Left kidney (tissue), 8 donors: Measurements from ENCODE around the gene CXCL16. TPM values are rescaled to one million over a fixed set of nuclear protein-coding genes. Genes with fewer than 3 reads are reported as not detected.

Experiments used
- DNase-seq: peaks from one replicate; pipeline ENCODE4 v3.0.0-alpha.2; 2013
- long read RNA-seq, 8 donors: transcript quantifications; one replicate each; lab custom pipeline, GENCODE V29; 2026
- polyA plus RNA-seq: library from polyadenylated mRNA; unstranded; fragments of 120-200 nt; gene quantifications from one replicate; pipeline ENCODE4 v1.2.1, GENCODE V29; 2013; ENCODE audit not compliant: insufficient read length

CXCL16 gene, protein sequence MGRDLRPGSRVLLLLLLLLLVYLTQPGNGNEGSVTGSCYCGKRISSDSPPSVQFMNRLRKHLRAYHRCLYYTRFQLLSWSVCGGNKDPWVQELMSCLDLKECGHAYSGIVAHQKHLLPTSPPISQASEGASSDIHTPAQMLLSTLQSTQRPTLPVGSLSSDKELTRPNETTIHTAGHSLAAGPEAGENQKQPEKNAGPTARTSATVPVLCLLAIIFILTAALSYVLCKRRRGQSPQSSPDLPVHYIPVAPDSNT
- 9.5 TPM for polyA plus RNA-seq
- long read RNA-seq, donor 1, partial matches to known transcripts: 0 of 5 reads
- long read RNA-seq, donor 1, other reads (novel, unspliced or antisense): 0 of 5 reads
- long read RNA-seq, donor 2, transcript CXCL16-201 (6 exons, 2,222 nt): major isoform, 6 of 70 reads
- long read RNA-seq, donor 2, partial matches to known transcripts: 64 of 70 reads
- long read RNA-seq, donor 2, other reads (novel, unspliced or antisense): 0 of 70 reads
- long read RNA-seq, donor 3, partial matches to known transcripts: 0 of 4 reads
- long read RNA-seq, donor 3, other reads (novel, unspliced or antisense): 0 of 4 reads
- long read RNA-seq, donor 4: 0 reads
- long read RNA-seq, donor 5, transcript CXCL16-201 (6 exons, 2,222 nt): major isoform, 5 of 5 reads
- long read RNA-seq, donor 5, partial matches to known transcripts: 0 of 5 reads
- long read RNA-seq, donor 5, other reads (novel, unspliced or antisense): 0 of 5 reads
- long read RNA-seq, donor 6, partial matches to known transcripts: 0 of 3 reads
- long read RNA-seq, donor 6, other reads (novel, unspliced or antisense): 0 of 3 reads
- long read RNA-seq, donor 7, partial matches to known transcripts: 5 of 8 reads
- long read RNA-seq, donor 7, other reads (novel, unspliced or antisense): 0 of 8 reads
- long read RNA-seq, donor 8: 0 reads

DNA sequence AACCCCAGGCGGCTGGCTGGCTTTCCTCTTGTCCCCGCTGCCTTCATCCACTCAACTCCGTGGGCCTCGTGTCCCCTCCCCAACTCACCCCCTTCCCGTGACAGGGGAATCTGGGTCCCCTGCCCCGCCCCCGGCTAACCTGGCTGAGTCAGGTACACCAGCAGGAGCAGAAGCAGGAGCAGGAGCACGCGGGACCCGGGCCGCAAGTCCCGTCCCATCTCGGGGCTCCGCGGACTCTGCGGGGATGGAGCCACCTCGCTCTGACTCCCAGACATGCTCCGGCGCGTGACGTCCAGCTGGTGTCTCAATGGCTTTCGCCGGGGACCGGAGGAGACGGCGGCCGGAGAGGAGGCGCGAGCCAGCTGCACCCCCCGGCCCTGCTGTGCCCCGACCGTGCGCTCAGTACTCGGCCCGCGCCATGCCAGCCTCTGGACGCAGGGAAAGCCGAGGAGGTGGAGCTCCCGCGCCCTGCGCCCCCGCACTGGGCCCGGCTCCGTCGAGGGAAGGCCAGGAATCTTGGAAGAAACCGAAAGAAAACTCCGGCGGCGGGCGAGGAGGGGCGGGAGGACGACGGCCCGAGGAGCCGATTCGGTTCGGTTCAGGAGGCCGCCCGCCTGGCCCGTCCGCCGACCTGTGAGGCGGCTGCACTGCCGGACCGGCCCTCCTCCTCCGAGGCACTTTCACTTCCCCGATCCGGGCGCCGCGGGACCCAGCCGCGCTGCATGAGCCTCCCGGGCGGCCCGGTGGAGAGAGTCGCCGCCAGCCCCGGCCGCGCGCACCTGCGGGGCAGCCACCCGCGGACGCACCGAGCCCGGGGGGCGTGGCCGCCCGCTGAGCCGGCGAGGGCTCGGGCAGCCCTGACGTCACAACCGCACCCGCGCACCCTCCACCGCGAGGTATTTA is at the start of gene CXCL16, which contains the start of gene ZMYND15:
Gene CXCL16, minus strand, starts transcription at position 807 of the 903 bp plus-strand sequence. Its CDS starts 589 bp downstream, at position 218.
Gene ZMYND15, plus strand, starts transcription at position 712 of the 903 bp plus-strand sequence. CDS start 716 bp downstream, outside the sequence.
- DNase-seq: no peak

DNA sequence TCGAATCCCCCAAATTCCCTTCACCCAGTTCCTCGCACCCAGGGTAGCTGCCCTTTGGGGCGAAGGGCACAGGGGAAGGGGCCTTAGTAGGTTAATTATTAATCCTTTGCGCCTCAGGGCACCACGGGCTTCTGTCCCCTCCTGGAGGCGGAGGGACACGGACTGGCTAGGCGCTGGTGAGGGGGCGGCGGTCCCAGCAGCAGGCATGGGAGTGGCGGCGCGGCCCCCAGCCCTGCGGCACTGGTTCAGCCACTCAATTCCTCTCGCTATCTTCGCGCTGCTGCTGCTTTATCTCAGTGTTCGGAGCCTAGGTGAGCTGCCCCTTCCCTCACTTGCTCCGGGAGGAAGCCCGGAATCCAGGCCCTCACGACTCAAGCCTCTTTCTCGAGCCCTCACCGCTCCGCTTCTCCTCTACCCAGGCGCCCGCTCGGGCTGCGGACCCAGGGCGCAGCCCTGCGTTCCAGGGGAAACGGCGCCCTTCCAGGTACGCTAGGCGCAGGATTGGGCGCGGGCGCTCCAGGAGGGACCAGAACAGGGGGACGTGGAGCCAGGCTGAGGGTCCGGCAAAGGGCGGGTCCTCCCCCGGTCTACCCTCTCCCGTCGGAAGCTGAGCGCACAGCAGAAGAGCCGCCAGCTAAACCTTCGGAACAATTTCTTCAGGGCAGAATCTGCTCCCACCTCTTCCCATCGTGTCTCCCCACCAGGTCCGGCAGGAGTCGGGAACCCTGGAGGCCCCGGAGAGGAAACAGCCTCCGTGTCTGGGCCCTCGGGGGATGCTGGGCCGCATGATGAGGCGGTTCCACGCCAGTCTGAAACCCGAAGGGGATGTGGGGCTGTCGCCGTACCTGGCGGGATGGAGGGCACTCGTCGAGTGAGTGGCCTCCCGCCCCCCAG is 49.3 kb upstream of the CXCL16 start, which contains the start of gene GLTPD2:
Gene GLTPD2, plus strand, starts transcription at position 158 of the 894 bp plus-strand sequence. Its CDS starts 48 bp downstream, at position 206.
- no peak for DNase-seq

DNA sequence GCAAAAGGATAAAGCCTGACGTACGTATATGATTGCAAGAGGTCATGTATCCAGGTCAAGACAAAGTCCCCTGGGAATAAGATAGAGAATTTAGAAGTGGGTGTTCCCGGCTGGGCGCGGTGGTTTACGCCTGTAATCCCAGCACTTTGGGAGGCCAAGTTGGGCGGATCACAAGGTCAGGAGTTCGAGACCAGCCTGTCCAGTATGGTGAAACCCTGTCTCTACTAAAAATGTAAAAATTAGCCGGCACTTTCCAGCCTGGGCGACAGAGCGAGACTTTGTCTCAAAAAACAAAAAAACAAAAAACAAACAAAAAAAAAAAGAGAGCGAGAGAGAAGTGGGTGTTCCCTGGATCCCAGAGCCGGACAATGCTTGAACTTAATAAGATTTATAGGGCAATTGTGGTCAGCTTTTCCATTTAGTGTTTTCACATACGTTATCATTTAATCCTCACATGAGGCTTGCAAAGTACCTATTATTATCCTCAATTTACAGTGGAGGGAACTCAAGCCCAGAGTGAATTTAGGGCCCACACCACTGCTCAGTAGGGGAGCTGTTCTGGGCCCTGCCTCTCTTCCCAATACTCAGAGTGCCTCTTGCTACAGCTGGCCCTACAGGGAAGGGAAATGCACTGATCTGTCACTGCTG is 48.6 kb upstream of the CXCL16 start:
- no peak for DNase-seq

DNA sequence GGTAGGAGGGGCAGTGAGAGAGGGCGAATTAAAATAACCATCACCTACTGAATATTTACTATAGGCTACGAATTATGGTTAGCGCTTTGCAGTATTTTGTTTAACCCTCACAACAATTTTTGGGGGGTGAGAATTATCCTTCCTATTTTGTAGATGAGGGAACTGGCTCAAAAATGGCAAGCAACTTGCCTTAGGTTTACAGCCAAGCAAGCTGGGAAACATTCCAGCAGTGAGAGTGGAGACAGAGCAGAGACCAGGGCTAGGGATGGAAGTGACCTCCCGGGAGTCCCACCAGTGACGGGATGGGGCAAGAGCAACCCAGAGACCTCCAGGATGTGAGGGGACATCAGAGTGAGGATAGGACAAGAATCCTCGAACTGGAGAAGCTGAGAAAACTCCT is 46.8 kb upstream of the CXCL16 start:
- no peak for DNase-seq

DNA sequence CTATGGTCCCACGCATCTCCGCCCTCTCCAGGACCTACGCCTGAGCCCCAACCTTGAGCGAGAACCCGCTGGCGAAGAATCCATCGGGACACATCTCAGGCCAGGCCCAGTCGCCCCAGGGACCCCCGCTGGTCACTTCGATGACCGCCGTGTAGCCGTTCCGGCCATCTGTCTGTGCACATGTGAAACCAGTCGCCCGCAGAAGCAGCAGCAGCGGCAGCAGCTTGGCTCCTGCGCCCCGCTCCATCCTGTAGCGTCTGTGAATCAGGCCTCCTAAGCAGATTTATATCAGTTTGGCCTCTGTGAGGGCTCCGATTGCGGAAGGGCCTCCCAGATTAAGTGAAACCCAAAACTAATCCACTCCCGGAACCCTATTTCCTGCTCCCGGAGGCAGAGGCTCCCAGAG is 46.4 kb upstream of the CXCL16 start, which contains the start of gene VMO1:
Gene VMO1, minus strand, starts transcription at position 259 of the 406 bp plus-strand sequence. Its CDS starts 12 bp downstream, at position 247.
- DNase-seq: no peak

DNA sequence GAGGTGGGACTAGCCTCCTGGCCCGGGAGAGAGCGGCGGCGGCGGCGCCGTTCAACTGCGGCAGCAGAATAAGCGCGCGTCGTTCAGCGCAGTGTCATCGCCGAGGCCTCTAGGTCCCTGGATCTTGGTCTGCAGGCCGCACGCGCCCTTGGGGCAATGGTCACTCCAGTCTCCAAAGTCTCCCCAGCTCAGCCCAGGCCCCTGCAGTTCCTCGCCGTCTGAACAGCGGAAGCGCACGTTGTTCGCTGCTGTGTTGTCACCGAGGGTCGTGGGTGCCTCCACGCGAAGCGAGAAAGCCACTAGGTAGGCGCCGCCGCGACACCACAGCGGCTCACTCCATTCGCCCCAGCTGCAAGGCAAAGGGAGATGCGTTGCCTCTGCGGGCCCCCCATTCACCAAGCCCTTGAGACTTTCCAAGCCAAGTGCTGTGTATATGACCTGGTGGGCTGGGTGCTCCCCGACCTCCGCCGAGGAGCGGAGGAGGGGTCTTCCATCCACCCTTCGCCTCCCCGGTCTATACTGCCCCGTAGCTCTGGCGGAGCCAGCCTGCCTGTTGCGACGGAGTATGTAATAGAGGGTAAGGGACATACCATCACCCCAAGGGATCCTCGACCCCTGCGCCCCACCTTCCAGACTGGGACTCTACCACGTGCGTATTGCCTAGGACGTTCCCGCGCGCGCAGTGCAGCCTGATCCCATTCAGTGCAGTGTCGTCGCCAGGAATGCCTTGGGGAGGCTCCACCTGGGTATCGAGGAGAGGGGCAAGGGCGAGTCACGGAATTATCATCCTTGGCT is 45.8 kb upstream of the CXCL16 start:
- DNase-seq: no peak

DNA sequence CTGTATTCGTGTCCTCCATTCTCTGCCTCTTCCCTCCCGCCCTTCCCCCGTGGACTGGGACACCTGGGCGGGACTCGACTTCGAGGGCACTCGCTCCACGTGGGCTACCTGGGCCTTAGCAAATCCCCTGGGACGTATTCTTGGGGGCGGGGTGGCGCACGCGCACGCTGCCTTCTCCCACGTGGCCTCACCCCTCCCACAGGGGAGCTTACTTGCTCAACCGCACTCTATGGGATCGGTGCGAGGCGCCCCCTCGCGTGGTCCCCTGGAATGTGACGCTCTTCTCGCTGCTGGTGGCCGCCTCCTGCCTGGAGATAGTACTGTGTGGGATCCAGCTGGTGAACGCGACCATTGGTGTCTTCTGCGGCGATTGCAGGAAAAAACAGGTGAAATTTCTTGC is 42.9 kb upstream of the CXCL16 start:
- no peak for DNase-seq

DNA sequence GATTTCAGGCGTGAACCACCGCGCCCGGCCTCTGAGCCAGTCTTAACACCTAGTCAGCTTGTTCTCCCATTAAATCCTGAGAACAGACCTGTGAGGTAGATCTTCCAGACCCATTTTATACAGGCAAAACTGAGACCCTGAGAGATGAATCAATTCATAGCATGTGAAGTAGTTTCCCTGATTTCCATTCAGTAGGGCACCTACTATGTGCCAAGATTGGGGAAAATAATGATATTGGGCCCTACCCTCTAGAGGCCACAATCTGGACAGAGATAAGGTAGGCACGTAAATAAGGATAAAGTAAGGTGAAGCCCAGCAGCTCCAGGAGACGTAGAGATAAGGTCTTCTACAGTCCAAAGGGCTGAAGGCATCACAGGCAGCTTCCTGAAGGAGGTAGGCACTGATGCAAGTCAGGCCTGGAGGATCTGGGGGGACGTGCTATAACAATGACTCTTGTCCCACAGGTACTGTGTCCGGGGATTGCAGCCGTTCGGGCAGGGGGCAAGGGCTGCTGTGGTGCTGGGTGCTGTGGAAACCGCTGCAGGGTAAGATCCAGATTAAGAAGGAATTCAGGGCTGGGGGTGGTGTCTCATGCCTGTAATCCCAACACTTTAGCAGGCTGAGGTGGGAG is 40.7 kb upstream of the CXCL16 start:
- no peak for DNase-seq

DNA sequence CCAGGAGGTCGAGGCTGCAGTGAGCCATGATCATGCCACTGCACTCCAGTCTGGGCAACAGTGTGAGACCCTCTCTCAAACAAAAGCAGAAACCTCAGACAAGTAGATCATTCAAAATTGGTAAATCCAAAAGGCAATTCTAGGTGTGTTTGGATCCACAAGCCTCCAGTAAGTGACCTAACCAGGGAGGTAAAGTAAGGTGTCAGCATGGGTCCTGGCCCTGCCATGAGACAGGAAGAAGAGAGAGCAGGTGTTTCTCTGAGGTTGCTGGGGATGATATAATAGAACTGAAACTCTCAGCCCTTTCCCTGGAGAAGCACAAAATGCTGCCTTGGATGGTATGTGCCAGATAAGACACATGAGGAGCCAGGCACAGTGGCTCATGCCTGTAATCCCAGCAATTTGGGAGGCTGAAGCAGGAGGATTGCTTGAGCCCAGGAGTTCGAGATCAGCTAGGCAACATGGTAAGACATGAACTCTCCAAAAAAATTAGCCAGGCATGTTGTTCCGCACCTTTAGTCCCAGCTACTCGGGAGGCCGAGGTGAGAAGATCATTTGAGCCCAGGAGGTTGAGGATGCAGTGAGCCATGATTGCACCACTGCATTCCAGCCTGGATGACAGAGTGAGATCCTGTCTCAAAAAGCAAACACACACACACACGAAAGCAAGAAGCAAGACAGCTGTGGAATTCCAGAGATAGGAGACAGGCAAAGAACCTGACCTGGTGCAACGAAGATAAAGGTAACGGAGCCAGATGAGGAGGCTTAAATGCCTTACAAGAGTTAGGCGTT is 38.4 kb upstream of the CXCL16 start:
- DNase-seq: no peak

DNA sequence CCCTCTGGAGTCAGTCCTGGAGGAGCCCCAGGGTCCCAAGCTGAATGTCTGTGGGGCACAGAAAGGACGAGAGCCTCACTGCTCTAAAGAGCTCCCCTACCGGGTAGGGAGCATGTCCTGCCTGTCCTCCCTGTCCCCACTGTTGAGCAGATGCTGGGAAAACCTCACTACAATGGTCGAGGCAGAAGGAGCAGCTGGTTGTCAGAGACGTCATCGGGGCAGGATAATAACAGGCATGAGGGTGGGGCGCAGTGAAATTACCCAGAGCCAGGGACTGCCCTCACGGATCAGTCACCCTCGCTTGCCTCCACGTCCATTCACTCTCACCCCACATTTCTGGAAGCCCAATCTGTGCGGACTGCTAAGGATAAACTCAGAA is 32.5 kb upstream of the CXCL16 start:
- no peak for DNase-seq

DNA sequence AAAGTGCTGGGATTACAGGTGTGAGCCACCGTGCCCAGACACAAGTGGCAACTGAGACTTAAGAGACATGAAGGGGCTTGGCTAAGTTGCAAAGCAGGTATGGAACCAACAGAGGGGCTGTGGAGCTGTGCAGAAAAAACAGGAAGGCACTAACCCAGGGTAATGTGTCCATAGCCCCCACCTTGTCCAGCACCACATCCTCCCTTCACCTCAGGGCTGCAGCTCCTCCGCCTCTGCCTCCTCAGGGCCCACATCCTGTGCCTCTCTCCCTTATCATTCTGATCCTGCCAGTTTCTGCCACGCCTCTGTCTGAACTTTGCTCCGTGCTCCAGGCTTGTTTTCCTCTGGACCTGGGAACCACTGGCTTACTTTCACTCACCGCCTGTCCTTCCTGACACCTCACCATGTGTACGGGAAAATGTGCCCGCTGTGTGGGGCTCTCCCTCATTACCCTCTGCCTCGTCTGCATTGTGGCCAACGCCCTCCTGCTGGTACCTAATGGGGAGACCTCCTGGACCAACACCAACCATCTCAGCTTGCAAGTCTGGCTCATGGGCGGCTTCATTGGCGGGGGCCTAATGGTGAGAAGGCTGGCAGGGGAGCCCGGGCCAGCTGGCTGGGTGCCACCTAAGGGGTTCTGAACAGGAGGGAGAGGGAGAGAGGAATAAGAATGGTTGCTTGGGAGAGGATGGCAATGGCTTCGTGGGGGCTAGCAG is 31.9 kb upstream of the CXCL16 start, which contains the start of gene TM4SF5:
Gene TM4SF5, plus strand, starts transcription at position 368 of the 716 bp plus-strand sequence. Its CDS starts 37 bp downstream, at position 405.
- DNase-seq: no peak

DNA sequence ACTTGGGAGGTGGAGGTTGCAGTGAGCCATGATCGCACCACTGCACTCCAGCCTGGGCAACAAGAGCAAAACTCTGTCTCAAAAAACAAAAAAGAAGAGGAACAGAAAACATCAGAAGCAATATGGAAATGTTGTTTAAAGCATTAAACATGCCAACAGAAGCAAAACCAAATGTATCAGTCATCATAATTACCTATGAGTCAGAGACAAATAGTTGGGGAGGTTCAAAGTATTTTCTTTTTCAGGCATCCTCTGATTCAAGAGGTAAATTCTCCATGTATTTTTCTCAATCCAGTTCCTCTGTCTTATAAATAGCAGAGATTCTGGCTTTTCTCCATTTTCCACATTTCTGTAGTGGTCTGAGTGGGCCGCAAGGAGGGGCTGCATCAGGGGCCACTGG is 29.9 kb upstream of the CXCL16 start:
- no peak for DNase-seq

DNA sequence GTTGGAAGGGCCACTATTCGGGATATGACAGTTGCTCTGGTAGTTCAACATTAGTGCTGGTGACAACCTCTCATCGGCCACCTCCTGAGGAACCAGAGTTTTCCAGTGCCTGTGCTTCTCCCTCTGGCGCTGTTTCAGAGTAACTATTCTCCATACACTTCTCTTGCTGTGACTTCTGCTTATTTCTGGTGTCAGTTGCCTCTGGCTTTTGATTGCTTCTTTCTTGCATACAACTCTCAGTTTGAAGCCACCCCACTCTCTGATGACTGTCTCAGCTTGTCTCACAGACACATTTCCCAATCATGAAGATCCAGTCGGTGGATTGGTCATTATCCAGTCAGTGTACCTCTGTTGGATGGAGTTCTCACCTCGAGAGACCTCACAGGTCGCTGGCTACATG is 28.6 kb upstream of the CXCL16 start:
- no peak for DNase-seq

DNA sequence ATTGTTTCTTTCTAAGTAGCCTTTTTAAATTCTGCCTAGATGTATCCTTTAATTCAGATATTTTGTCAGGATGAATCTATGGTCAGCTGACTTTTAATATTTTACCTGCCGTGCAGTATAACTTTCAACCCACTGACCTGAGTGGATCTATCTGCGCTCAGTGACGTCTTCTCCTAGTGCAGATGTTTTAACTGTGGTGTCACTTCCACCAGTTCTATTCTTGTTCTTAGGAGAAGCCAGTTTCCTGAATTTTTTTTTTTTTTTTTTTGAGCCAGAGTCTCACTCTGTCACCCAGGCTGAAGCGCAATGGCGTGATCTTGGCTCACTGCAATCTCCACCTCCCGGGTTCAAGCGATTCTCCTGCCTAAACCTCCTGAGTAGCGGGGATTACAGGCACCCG is 27.0 kb upstream of the CXCL16 start:
- DNase-seq: no peak

DNA sequence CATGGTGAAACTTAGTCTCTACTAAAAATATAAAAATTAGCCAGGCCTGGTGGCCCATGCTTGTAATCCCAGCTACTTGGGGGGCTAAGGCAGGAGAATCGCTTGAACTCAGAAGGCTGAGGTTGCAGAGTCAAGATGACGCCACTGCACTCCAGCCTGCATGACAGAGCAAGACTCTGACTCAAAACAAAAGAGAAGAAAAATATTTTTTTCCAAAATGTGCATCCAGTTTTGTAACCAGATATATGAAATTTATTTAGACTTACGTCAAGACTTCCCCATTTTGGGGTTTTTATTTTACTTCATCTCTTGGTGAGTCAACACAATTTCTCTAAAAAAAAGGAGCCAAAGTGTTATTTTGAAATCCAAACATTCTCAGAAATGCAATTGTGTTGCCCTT is 26.5 kb upstream of the CXCL16 start:
- no peak for DNase-seq

DNA sequence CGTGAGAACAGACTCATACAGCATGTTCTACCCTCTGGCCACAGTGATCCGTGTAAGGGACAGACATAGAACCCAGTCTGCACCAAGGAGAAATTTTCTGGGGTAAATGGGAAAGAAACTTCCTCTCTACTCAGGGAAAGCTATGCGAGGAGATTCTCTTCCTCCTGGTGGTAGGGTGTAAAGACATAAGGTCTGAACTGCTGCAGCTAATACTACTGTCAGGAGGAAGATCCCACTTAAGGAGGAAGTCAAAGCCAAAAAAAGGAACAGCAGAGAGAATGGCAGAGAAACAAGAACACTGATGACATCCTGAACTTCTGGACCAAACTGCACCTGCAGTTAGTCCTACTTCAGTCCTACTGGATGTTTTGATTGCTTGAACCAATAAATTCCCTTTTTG is 24.9 kb upstream of the CXCL16 start:
- no peak for DNase-seq

DNA sequence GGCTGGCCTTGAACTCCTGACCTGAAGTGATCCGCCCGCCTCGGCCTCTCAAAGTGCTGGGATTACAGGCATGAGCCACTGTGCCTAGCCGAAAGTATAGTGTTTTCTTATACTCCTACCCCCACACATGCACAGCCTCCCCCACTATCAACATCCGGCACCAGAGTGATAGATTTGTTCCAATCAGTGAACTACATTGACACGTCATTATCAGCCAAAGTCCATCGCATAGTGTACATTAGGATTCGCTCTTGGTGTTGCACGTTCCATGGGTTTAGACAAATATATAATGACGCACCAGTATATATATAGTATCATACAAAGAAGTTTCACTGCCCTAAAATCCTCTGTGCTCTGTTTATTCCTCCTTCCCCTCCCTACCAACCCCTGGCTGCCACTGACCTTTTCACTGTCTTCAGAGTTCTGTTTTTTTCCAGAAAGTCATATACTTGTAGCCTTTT is 20.1 kb upstream of the CXCL16 start:
- DNase-seq: no peak
